ENCODE measurements around the gene PDE11A. TPM values are rescaled to one million over a fixed set of nuclear protein-coding genes. Genes with fewer than 3 reads are reported as not detected.
A peak's percentile ranks its signal among the peaks of the same experiment; 100 is the strongest.
"Not testable (repeated sequence)": the region's sequence is repeated elsewhere in the genome, so short reads cannot be mapped to it uniquely, and the experiment has no call there.

Gene PDE11A
- total RNA-seq, 6 experiments from 2014 or later: 1.2 to 9.4 (median 6.3) TPM

DNA sequence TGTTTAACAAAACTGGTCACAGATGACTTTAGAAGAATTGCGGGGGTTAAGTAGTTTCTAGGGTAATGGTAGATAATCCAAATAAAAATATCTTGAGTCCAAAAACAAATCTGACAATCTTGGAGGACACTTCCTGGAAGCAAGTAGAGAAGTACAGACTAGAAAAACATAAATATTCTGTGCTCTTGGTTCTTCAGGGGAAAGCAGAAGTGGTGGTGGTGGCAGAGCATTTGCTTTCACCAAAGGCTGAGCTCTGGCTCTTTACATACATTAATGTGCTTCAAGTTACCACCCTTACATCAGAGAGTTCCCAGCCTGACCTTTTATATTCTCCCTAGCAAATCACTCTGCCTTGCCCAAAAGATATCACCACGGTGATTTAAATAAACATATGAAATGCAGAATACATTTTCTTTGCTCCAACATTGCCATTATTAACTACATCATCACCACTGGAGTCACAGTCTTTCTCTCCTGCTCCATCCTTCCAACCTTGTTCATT lies 15.3 kb downstream of the PDE11A start:
- intact Hi-C loops (cut with DNase I): no loop called here
- H3K9me3 ChIP-seq: no peaks in the 10 kb centered on the region
- ATAC-seq: no peak
- H3K36me3 ChIP-seq: no peaks in the 10 kb centered on the region
- H3K4me3 ChIP-seq: no peak overlapping the region
- no peak for TF ChIP-seq POLR2A (IDR thresholded peaks at IDR 0.05)
- TF ChIP-seq, protein P1, sequence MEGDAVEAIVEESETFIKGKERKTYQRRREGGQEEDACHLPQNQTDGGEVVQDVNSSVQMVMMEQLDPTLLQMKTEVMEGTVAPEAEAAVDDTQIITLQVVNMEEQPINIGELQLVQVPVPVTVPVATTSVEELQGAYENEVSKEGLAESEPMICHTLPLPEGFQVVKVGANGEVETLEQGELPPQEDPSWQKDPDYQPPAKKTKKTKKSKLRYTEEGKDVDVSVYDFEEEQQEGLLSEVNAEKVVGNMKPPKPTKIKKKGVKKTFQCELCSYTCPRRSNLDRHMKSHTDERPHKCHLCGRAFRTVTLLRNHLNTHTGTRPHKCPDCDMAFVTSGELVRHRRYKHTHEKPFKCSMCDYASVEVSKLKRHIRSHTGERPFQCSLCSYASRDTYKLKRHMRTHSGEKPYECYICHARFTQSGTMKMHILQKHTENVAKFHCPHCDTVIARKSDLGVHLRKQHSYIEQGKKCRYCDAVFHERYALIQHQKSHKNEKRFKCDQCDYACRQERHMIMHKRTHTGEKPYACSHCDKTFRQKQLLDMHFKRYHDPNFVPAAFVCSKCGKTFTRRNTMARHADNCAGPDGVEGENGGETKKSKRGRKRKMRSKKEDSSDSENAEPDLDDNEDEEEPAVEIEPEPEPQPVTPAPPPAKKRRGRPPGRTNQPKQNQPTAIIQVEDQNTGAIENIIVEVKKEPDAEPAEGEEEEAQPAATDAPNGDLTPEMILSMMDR (IDR thresholded peaks at IDR 0.05): no peak
- no peak for DNase-seq
- peaks cover 0 to 9% (median 0%) of the 10 kb centered on the region in 4 donors for H3K4me1 ChIP-seq
- H3K27ac ChIP-seq: no peak overlapping the region
- H3K27me3 ChIP-seq: no peaks in the 10 kb centered on the region
- 63% methylated on average over 2 of the region's 2 CpGs for WGBS (ENCODE audit: insufficient coverage, low coverage, low lambda C conversion rate, missing lambda C conversion rate)

DNA sequence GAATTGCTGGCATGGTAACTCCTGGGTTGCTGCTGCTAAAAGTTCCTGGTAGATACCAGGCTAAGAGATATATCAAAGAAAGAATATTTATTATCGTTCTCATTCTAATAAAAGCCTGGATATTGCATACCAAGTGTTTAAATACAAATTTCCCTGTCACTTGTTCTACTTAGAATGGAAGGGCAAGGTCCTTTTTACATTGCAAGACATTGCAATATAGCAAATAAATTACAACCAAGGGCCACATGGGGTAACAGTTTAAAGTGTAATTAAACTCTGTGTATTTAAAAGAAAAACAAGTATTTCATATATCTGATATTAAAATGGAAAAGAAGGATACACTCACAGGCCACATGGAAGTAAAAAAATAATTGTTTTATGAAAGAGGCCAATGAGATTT lies 16.2 kb downstream of the PDE11A start:
- Histone ChIP-seq H3K27me3 (no peaks in the 10 kb centered on the region), H3K4me3 (no peak overlapping the region), H3K4me1 (peaks cover 0 to 9% (median 0%) of the 10 kb centered on the region in 4 donors), H3K27ac (peak overlapping the region in 1 of 3 donors; percentile 4), H3K36me3 (no peaks in the 10 kb centered on the region), H3K9me3 (no peaks in the 10 kb centered on the region)
- intact Hi-C loops (cut with DNase I): no loop called here
- TF ChIP-seq, protein P1 (IDR thresholded peaks at IDR 0.05): no peak
- no peak for TF ChIP-seq POLR2A (IDR thresholded peaks at IDR 0.05)
- 53% methylated on average over 1 of the region's 1 CpG for WGBS (ENCODE audit: insufficient coverage, low coverage, low lambda C conversion rate, missing lambda C conversion rate)
- no peak for DNase-seq
- ATAC-seq: peak in 3 of 4 donors; percentile 42 to 75 (median 61)

DNA sequence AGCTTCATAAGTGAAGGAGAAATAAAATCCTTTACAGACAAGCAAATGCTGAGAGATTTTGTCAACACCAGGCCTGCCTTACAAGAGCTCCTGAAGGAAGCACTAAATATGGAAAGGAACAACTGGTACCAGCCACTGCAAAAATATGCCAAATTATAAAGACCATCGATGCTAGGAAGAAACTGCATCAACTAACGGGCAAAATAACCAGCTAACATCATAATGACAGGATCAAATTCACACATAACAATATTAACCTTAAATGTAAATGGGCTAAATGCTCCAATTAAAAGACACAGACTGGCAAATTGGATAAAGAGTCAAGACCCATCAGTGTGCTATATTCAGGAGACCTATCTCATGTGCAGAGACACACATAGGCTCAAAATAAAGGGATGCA lies 21.3 kb downstream of the PDE11A start:
- H3K4me3 ChIP-seq; H3K4me1 ChIP-seq; H3K27ac ChIP-seq; H3K9me3 ChIP-seq; DNase-seq; H3K27me3 ChIP-seq; ATAC-seq; intact Hi-C loops (cut with DNase I); H3K36me3 ChIP-seq: not testable (repeated sequence)
- WGBS (ENCODE audit: insufficient coverage, low coverage, low lambda C conversion rate, missing lambda C conversion rate): 100% methylated on average over 1 of the region's 2 CpGs

DNA sequence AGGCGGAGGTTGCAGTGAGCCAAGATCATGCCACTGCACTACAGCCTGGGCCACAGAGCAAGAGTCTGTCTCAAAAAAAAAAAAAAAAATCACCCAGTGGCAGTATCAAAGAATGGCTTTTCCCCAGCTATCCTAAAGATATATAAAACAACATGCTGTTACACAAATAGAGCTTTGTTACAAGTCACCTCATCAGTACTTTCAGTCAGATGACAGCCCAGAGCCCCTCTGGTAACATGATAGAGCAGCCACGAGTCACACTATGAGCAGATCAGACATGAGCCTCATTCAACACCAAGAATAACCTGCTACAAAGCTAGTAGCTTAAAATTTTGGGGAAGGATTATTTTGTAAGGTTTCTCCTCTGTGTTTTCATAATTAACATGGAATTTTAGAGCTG lies 25.2 kb downstream of the PDE11A start:
- Histone ChIP-seq H3K9me3 (no peaks in the 10 kb centered on the region), H3K4me1 (peaks cover 0 to 11% (median 3%) of the 10 kb centered on the region in 4 donors), H3K27me3 (no peaks in the 10 kb centered on the region), H3K27ac (no peak overlapping the region), H3K36me3 (no peaks in the 10 kb centered on the region), H3K4me3 (no peak overlapping the region)
- ATAC-seq (no peak), DNase-seq (no peak)
- WGBS (ENCODE audit: insufficient coverage, low coverage, low lambda C conversion rate, missing lambda C conversion rate): 72% methylated on average over 2 of the region's 2 CpGs
- intact Hi-C loops (cut with DNase I): no loop called here
- TF ChIP-seq, protein P1 (IDR thresholded peaks at IDR 0.05): no peak
- TF ChIP-seq POLR2A (IDR thresholded peaks at IDR 0.05): no peak

DNA sequence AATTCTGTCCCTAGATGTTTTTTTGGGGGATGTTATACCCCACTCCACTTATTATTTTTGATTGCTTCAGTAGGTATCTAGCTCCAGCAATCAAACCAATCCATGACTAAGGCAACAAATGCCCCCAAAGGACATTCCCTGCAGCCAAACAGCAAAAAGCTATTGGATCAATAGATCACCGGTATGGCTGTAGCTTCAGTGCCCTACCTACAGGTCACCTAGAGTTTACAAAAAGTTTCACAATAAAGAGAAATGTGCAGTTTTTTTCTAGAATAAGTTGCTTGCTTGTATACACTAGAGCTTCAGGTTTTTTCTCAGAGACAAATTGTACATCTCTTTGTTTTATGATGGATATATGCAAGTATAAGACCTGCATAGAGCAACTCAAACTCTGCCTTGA lies 27.7 kb downstream of the PDE11A start:
- 43% methylated on average over 1 of the region's 1 CpG for WGBS (ENCODE audit: insufficient coverage, low coverage, low lambda C conversion rate, missing lambda C conversion rate)
- H3K9me3 ChIP-seq: no peaks in the 10 kb centered on the region
- H3K36me3 ChIP-seq: no peaks in the 10 kb centered on the region
- no peak overlapping the region for H3K4me3 ChIP-seq
- H3K4me1 ChIP-seq: peaks cover 0 to 11% (median 3%) of the 10 kb centered on the region in 4 donors
- intact Hi-C loops (cut with DNase I): no loop called here
- peak overlapping the region in 1 of 3 donors; percentile 70 for H3K27ac ChIP-seq
- DNase-seq (no peak), ATAC-seq (peak; percentile 77 to 96 (median 90))
- TF ChIP-seq, protein P1 (IDR thresholded peaks at IDR 0.05): no peak
- no peak for TF ChIP-seq POLR2A (IDR thresholded peaks at IDR 0.05)
- no peaks in the 10 kb centered on the region for H3K27me3 ChIP-seq
